ENCODE data around the gene LRRIQ3.

GRCh38 chr1:74205266-74205665 is 7.3 kb upstream of the LRRIQ3 start:
- no peak for TF ChIP-seq POLR2AphosphoS5 (IDR thresholded peaks at IDR 0.05)
- TF ChIP-seq CTCF (IDR thresholded peaks at IDR 0.05), result no peak

Measured in upper lobe of left lung (tissue), 4 donors.